GM21528 (cell line): ENCODE measurements around the gene CBFA2T3.
"Not testable (repeated sequence)": the region's sequence is repeated elsewhere in the genome, so short reads cannot be mapped to it uniquely, and the experiment has no call there.

Experiments
- ATAC-seq: cut with Tn5 transposase; IDR thresholded peaks from one replicate; pipeline ENCODE4 v1.9.1; 2021; ENCODE audit warnings: mild to moderate bottlenecking, moderate library complexity; ENCODE audit not compliant: unreplicated experiment, low FRiP score

Gene CBFA2T3

GRCh38 chr16:88977018-88977811 lies at the start of gene CBFA2T3:
Gene CBFA2T3 (minus strand): TSS chr16:88977207. CDS start chr16:88976807, 400 bp downstream.
- ATAC-seq, result no peak

- ATAC-seq, result no peak
Observed at GRCh38 chr16:89026121-89026612, 49.2 kb upstream of the CBFA2T3 start.

GRCh38 chr16:89025636-89026035 lies 48.6 kb upstream of the CBFA2T3 start:
- no peak for ATAC-seq

GRCh38 chr16:89024546-89025060 lies 47.6 kb upstream of the CBFA2T3 start:
- ATAC-seq, result no peak

GRCh38 chr16:89023621-89024511 lies 46.9 kb upstream of the CBFA2T3 start:
- ATAC-seq, result no peak

- no peak for ATAC-seq
Observed at GRCh38 chr16:89023151-89023551, 46.1 kb upstream of the CBFA2T3 start.

- ATAC-seq, result no peak
Observed at GRCh38 chr16:89022051-89022836, 45.2 kb upstream of the CBFA2T3 start.

GRCh38 chr16:89020925-89021595 lies 44.1 kb upstream of the CBFA2T3 start:
- no peak for ATAC-seq

GRCh38 chr16:89020068-89020924 lies 43.3 kb upstream of the CBFA2T3 start:
- ATAC-seq, result no peak

GRCh38 chr16:89019511-89019910 lies 42.5 kb upstream of the CBFA2T3 start:
- no peak for ATAC-seq

- ATAC-seq, result no peak
Observed at GRCh38 chr16:89018282-89019158, 41.5 kb upstream of the CBFA2T3 start.

- no peak for ATAC-seq
Observed at GRCh38 chr16:89017543-89018281, 40.7 kb upstream of the CBFA2T3 start.

GRCh38 chr16:89016561-89016960 lies 39.6 kb upstream of the CBFA2T3 start:
- ATAC-seq, result not testable (repeated sequence)

- ATAC-seq, result no peak
Observed at GRCh38 chr16:89015271-89015859, 38.4 kb upstream of the CBFA2T3 start.

- no peak for ATAC-seq
Observed at GRCh38 chr16:89014403-89015230, 37.6 kb upstream of the CBFA2T3 start.
